T-cell (primary cell): Measurements from ENCODE around the gene DCUN1D2. TPM values are rescaled to one million over a fixed set of nuclear protein-coding genes. Genes with fewer than 3 reads are reported as not detected.

Experiments
- ATAC-seq, 4 experiments: fragments of 200-7000 bp in 3 of 4; fragments of 150-1000 bp in 1 of 4; cut with Tn5 transposase; replicated peaks in 1 of 4; 1 replicate in 3 of 4; 2 replicates in 1 of 4; pipeline ENCODE4 v1.10.0; 2021; ENCODE audit warnings: moderate library complexity in 3 of 4, mild to moderate bottlenecking in 2 of 4, moderate number of reproducible peaks in 1 of 4
- CTCF ChIA-PET, 2 donors: fragments of 300-600 bp; sonication (Branson Sonifier 250); formaldehyde crosslinking; loops; one replicate each; lab custom pipeline; 2022; ENCODE audit warnings: antibody characterized with exemption in 2 of 2; lab: Charles Lee
- POLR2A ChIA-PET, 2 donors: fragments of 300-600 bp; sonication (Branson Sonifier 250); formaldehyde crosslinking; loops; one replicate each; lab custom pipeline; 2022; ENCODE audit warnings: antibody characterized with exemption in 2 of 2; lab: Charles Lee
- DNase-seq, 35 experiments: peaks; one replicate each; pipeline versions ENCODE4 v3.0.0 to v3.0.0-alpha.2; 2013 to 2023
- H3K27ac ChIP-seq: one replicate; pipeline ENCODE4 v1.5.1; 2013; ENCODE audit warnings: low read length
- H3K27me3 ChIP-seq, 2 experiments: replicated peaks in 1 of 2; 1 replicate in 1 of 2; 2 replicates in 1 of 2; pipeline versions ENCODE4 v1.6.1 to v1.7.0; 2013; ENCODE audit warnings: low read length in 1 of 2, mixed read lengths in 1 of 2; ENCODE audit not compliant: control insufficient read depth in 2 of 2, insufficient read depth in 2 of 2; ENCODE audit errors: extremely low read depth in 1 of 2
- H3K36me3 ChIP-seq, 2 donors: 1 replicate in 1 of 2; 2 replicates in 1 of 2; pipeline versions ENCODE4 v1.6.1 to v1.7.0; 2013; ENCODE audit warnings: low read length in 1 of 2; ENCODE audit not compliant: control insufficient read depth in 2 of 2, insufficient read depth in 1 of 2; ENCODE audit errors: extremely low read depth in 1 of 2
- H3K4me1 ChIP-seq, 2 experiments: 1 replicate in 1 of 2; 2 replicates in 1 of 2; pipeline versions ENCODE4 v1.6.1 to v1.7.0; 2013; ENCODE audit warnings: low read length in 2 of 2, mixed read lengths in 1 of 2; ENCODE audit not compliant: insufficient read depth in 2 of 2, control insufficient read depth in 1 of 2; ENCODE audit errors: extremely low read depth in 1 of 2
- H3K4me3 ChIP-seq, 2 donors: 1 replicate in 1 of 2; 2 replicates in 1 of 2; pipeline versions ENCODE4 v1.5.1 to v1.7.0; 2013; ENCODE audit warnings: mild to moderate bottlenecking in 2 of 2, low read length in 1 of 2, moderate library complexity in 1 of 2; ENCODE audit not compliant: control insufficient read depth in 1 of 2; ENCODE audit errors: extremely low read depth in 1 of 2
- H3K9me3 ChIP-seq: 2 replicates; pipeline ENCODE4 v1.7.0; 2013
- H3K27ac Mint-ChIP-seq, 2 donors: one replicate each; pipeline ENCODE4 v1.8.0; 2020 to 2021; ENCODE audit warnings: mild to moderate bottlenecking in 2 of 2, mixed read lengths in 2 of 2
- H3K27me3 Mint-ChIP-seq, 2 donors: one replicate each; pipeline ENCODE4 v1.8.0; 2021 to 2022; ENCODE audit warnings: mixed read lengths in 2 of 2
- H3K36me3 Mint-ChIP-seq: one replicate; pipeline ENCODE4 v1.8.0; 2021; ENCODE audit warnings: mixed read lengths
- H3K4me1 Mint-ChIP-seq, 3 donors: one replicate each; pipeline ENCODE4 v1.8.0; 2020 to 2022; ENCODE audit warnings: mixed read lengths in 3 of 3, mild to moderate bottlenecking in 1 of 3
- H3K4me3 Mint-ChIP-seq, 3 donors: one replicate each; pipeline ENCODE4 v1.8.0; 2020 to 2022; ENCODE audit warnings: mild to moderate bottlenecking in 3 of 3, mixed read lengths in 3 of 3, moderate library complexity in 3 of 3
- H3K9me3 Mint-ChIP-seq, 3 donors: one replicate each; pipeline ENCODE4 v1.8.0; 2020 to 2022; ENCODE audit warnings: mixed read lengths in 3 of 3
- WGBS: methylation state at CpG from one replicate; pipeline ENCODE4 v1.1.5; 2013; ENCODE audit warnings: missing lambda C conversion rate; ENCODE audit not compliant: insufficient coverage; 5-methylcytosine and 5-hydroxymethylcytosine counted together
- total RNA-seq, 35 experiments: library from RNA in 6 of 35; stranded (reverse) in 6 of 35; fragments of 120-200 nt in 1 of 35; gene quantifications; one replicate each; pipeline versions ENCODE4 v1.2.1 to v1.2.4 and lab custom pipeline; 2013 to 2026

DCUN1D2 gene
- total RNA-seq, 5 donors from 2014 or later (not counting 1 experiment from before 2014, with no cell fraction given): 18.7 to 27.7 (median 25.3) TPM

DNA sequence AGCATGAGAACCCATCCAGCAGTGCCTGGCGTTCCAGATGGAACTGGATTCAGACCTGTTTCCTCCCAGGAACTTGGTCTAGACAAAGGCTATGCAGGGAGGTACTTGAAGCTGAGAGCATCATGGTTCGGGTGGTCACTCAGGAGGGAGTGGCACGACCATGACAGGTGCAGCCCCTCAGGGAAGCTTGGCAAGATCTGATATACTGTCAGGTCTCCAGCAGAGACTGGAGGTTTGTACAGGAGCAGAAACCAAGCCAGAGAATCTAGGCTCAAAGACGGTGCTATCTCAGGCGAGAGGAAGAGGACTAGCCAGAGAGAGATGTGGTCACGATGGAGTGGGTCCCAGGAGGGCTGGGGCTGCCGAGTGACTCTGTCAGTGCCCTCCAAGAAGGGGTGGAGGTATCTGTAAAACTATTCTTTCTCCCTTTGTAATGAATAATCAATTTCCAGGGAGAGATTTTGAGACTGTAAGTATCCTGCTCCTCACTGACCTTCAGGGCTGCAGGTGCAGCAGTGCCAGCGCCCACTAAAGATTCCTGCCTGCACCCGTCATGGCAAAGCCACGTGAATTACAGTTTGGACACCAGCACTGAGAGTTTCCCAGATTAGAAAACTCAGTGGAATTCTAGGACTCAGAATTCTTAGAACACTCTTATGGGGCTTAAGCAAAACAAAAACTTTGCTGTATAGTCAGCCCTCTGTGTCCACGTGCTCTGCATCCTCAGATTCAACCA, 10.2 kb upstream of the DCUN1D2 start:
- no peaks in the 10 kb centered on the region for H3K9me3 Mint-ChIP-seq
- peaks cover 11 to 14% (median 12%) of the 10 kb centered on the region in 3 donors for H3K4me1 Mint-ChIP-seq
- H3K27me3 ChIP-seq: no peaks in the 10 kb centered on the region
- ChIA-PET POLR2A (interaction anchor here in 1 of 2 donors (0.6 kb wide), 1 partner anchor 72 kb away, joined by 3 read pairs; no protein-coding TSS in a partner anchor), CTCF (no interaction called here)
- no peak overlapping the region for H3K4me3 Mint-ChIP-seq
- H3K36me3 Mint-ChIP-seq: peaks cover 57% of the 10 kb centered on the region
- H3K27ac ChIP-seq: no peak overlapping the region
- no peak for DNase-seq
- no peak for ATAC-seq
- WGBS: 91% methylated on average over 7 of the region's 11 CpGs
- H3K27me3 Mint-ChIP-seq: no peaks in the 10 kb centered on the region
- no peak overlapping the region for H3K27ac Mint-ChIP-seq
- H3K36me3 ChIP-seq: peaks cover 12 to 59% of the 10 kb centered on the region in 2 donors
- H3K9me3 ChIP-seq: no peaks in the 10 kb centered on the region
- peaks cover 3 to 11% of the 10 kb centered on the region in 2 experiments for H3K4me1 ChIP-seq
- H3K4me3 ChIP-seq: no peak overlapping the region

DNA sequence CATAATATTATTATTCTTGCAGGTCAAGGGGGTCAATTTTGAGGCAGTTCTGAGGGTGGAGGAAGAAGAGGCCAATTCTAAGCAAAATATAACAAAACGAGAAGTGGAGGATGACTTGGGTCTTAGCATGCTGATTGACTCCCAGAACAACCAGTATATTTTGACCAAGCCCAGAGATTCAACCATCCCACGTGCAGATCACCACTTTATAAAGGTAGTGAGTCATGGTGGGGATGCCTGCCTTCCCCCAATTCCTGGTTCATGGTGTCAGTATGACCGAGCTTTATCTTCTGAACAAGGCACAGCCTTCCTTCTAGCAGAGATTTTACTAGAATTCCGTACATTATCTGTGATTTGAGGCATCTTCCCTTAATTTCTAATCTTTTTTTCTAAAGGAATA, 9.4 kb upstream of the DCUN1D2 start:
- Histone ChIP-seq H3K4me3 (no peak overlapping the region), H3K27me3 (no peaks in the 10 kb centered on the region), H3K27ac (no peak overlapping the region), H3K9me3 (no peaks in the 10 kb centered on the region), H3K4me1 (peaks cover 3 to 15% of the 10 kb centered on the region in 2 experiments), H3K36me3 (peaks cover 15 to 59% of the 10 kb centered on the region in 2 donors)
- Mint-ChIP-seq H3K4me1 (peaks cover 19 to 20% (median 19%) of the 10 kb centered on the region in 3 donors), H3K4me3 (no peak overlapping the region), H3K36me3 (peaks cover 50% of the 10 kb centered on the region), H3K27ac (no peak overlapping the region), H3K27me3 (no peaks in the 10 kb centered on the region), H3K9me3 (no peaks in the 10 kb centered on the region)
- ATAC-seq: no peak
- ChIA-PET POLR2A (interaction anchor here in 1 of 2 donors (0.6 kb wide), 1 partner anchor 73 kb away, joined by 3 read pairs; no protein-coding TSS in a partner anchor), CTCF (no interaction called here)
- WGBS: no CpG with 5 or more reads among the region's 4 CpGs
- DNase-seq: no peak

DNA sequence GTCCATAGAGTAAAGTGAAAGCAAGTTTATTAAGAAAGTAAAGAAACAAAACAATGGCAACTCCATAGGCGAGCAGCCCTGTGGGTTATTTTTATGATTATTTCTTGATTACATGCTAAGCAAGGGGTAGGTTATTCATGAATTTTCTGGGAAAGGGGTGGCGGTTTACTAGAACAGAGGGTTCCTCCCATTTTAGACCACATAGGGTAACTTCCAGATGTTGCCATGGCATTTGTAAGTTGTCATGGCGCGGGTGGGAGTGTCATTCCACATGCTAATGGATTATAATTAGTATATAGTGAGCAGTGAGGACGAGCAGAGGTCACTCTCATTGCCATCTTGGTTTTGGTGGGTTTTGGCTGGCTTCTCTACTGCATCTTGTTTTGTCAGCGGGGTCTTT, 8.4 kb upstream of the DCUN1D2 start:
- peaks cover 3 to 15% of the 10 kb centered on the region in 2 experiments for H3K4me1 ChIP-seq
- H3K4me3 Mint-ChIP-seq: no peak overlapping the region
- ATAC-seq (no peak), DNase-seq (no peak)
- H3K4me1 Mint-ChIP-seq: peaks cover 25 to 27% (median 26%) of the 10 kb centered on the region in 3 donors
- H3K27me3 Mint-ChIP-seq: no peaks in the 10 kb centered on the region
- H3K36me3 ChIP-seq: peaks cover 15 to 55% of the 10 kb centered on the region in 2 donors
- no peaks in the 10 kb centered on the region for H3K9me3 Mint-ChIP-seq
- WGBS: 90% methylated on average over 3 of the region's 6 CpGs
- no peak overlapping the region for H3K27ac ChIP-seq
- POLR2A ChIA-PET: no interaction called here
- peaks cover 48% of the 10 kb centered on the region for H3K36me3 Mint-ChIP-seq
- no peak overlapping the region for H3K27ac Mint-ChIP-seq
- H3K27me3 ChIP-seq: no peaks in the 10 kb centered on the region
- H3K4me3 ChIP-seq: no peak overlapping the region
- no peaks in the 10 kb centered on the region for H3K9me3 ChIP-seq
- CTCF ChIA-PET: no interaction called here

GRCh38 chr13:113497217-113497616, 6.7 kb upstream of the DCUN1D2 start:
- Histone ChIP-seq H3K9me3 (no peaks in the 10 kb centered on the region), H3K36me3 (peaks cover 14 to 47% of the 10 kb centered on the region in 2 donors), H3K4me1 (peaks cover 3 to 15% of the 10 kb centered on the region in 2 experiments), H3K27ac (no peak overlapping the region), H3K27me3 (no peaks in the 10 kb centered on the region), H3K4me3 (no peak overlapping the region)
- peaks cover 29 to 39% (median 39%) of the 10 kb centered on the region in 3 donors for H3K4me1 Mint-ChIP-seq
- no peak for DNase-seq
- WGBS: 94% methylated on average over 1 of the region's 1 CpG
- no peak overlapping the region for H3K27ac Mint-ChIP-seq
- ChIA-PET CTCF (no interaction called here), POLR2A (interaction anchor here in 1 of 2 donors (0.5 kb wide), 1 partner anchor 20 kb away, joined by 3 read pairs; no protein-coding TSS in a partner anchor)
- H3K9me3 Mint-ChIP-seq: no peaks in the 10 kb centered on the region
- H3K36me3 Mint-ChIP-seq: peaks cover 40% of the 10 kb centered on the region
- H3K27me3 Mint-ChIP-seq: no peaks in the 10 kb centered on the region
- ATAC-seq: no peak
- no peak overlapping the region for H3K4me3 Mint-ChIP-seq

GRCh38 chr13:113495494-113496210, 5.1 kb upstream of the DCUN1D2 start:
- Histone ChIP-seq H3K36me3 (peaks cover 7 to 34% of the 10 kb centered on the region in 2 donors), H3K4me3 (no peak overlapping the region), H3K9me3 (no peaks in the 10 kb centered on the region), H3K27ac (no peak overlapping the region), H3K4me1 (peaks cover 3 to 26% of the 10 kb centered on the region in 2 experiments), H3K27me3 (no peaks in the 10 kb centered on the region)
- Mint-ChIP-seq H3K36me3 (peaks cover 33% of the 10 kb centered on the region), H3K27ac (peak overlapping the region; percentile 72 to 79), H3K27me3 (no peaks in the 10 kb centered on the region), H3K9me3 (no peaks in the 10 kb centered on the region), H3K4me3 (peak overlapping the region in 2 of 3 donors; percentile 28 to 47), H3K4me1 (peaks cover 37 to 47% (median 45%) of the 10 kb centered on the region in 3 donors)
- peak in 1 of 35 experiments; percentile 14 for DNase-seq
- 87% methylated on average over 21 of the region's 26 CpGs for WGBS
- CTCF ChIA-PET: no interaction called here
- POLR2A ChIA-PET: no interaction called here
- ATAC-seq: no peak

- no peak for ATAC-seq
- Mint-ChIP-seq H3K4me1 (peaks cover 51 to 63% (median 61%) of the 10 kb centered on the region in 3 donors), H3K4me3 (peak overlapping the region in 2 of 3 donors; percentile 53 to 57), H3K36me3 (peaks cover 13% of the 10 kb centered on the region), H3K27me3 (no peaks in the 10 kb centered on the region), H3K9me3 (no peaks in the 10 kb centered on the region), H3K27ac (peak overlapping the region; percentile 80 to 85)
- peak in 1 of 35 experiments; percentile 19 for DNase-seq
- H3K9me3 ChIP-seq: no peaks in the 10 kb centered on the region
- ChIA-PET CTCF (no interaction called here), POLR2A (interaction anchor here in 1 of 2 donors (0.5 kb wide), 1 partner anchor 283 kb away, joined by 3 read pairs; no protein-coding TSS in a partner anchor)
- H3K36me3 ChIP-seq: peaks cover 3 to 16% of the 10 kb centered on the region in 2 donors
- 53% methylated on average over 4 of the region's 5 CpGs for WGBS
- H3K4me1 ChIP-seq: peaks cover 12 to 41% of the 10 kb centered on the region in 2 experiments
- no peak overlapping the region for H3K27ac ChIP-seq
- H3K4me3 ChIP-seq: no peak overlapping the region
- no peaks in the 10 kb centered on the region for H3K27me3 ChIP-seq
These were observed 2.9 kb upstream of the DCUN1D2 start for GRCh38 chr13:113493315-113493951.
